ENCODE results near the gene TTC1.

DNA sequence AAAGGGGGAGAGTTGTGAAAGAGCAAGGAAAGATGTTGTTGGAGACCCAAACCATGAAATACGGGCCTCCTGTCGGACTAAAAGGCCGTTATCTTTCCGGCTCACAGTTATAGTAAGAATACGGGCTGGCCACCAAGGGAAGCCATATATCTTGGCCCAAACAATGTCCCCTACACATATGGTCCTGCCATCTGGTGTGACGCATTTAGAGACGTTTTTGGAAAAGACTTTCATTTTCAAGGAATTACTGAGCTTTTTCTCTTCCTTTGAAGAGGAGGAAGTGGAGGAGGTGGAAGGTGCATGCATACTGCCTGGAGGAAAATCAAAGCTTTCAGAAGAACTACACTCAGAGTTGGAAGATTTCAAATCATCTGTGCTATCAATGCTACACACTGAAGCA lies 83.6 kb downstream of the TTC1 start:
- TF ChIP-seq, protein P1, sequence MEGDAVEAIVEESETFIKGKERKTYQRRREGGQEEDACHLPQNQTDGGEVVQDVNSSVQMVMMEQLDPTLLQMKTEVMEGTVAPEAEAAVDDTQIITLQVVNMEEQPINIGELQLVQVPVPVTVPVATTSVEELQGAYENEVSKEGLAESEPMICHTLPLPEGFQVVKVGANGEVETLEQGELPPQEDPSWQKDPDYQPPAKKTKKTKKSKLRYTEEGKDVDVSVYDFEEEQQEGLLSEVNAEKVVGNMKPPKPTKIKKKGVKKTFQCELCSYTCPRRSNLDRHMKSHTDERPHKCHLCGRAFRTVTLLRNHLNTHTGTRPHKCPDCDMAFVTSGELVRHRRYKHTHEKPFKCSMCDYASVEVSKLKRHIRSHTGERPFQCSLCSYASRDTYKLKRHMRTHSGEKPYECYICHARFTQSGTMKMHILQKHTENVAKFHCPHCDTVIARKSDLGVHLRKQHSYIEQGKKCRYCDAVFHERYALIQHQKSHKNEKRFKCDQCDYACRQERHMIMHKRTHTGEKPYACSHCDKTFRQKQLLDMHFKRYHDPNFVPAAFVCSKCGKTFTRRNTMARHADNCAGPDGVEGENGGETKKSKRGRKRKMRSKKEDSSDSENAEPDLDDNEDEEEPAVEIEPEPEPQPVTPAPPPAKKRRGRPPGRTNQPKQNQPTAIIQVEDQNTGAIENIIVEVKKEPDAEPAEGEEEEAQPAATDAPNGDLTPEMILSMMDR (IDR thresholded peaks at IDR 0.05) = no peak
- TF ChIP-seq POLR2A (IDR thresholded peaks at IDR 0.05) = no peak

Measured in esophagus squamous epithelium (tissue), 4 donors.